K562 (cell line): ENCODE measurements around the gene CTDSP2. TPM values are rescaled to one million over a fixed set of nuclear protein-coding genes. Genes with fewer than 3 reads are reported as not detected.

ENCODE experiments used
- ATF4 ChIP-seq: fragments of 450-650 bp; formaldehyde crosslinking; IDR thresholded peaks from 2 replicates; pipeline ENCODE4 v1.4.0; 2022; ENCODE audit warnings: mild to moderate bottlenecking, moderate library complexity
- ATF7 ChIP-seq: fragments of 450-650 bp; IDR thresholded peaks from 2 replicates; pipeline ENCODE4 v1.7.1; 2014; ENCODE audit warnings: mild to moderate bottlenecking, moderate library complexity
- BACH1 ChIP-seq: fragments of 200-800 bp; sonication (Bioruptor generic); IDR thresholded peaks from 2 replicates; pipeline ENCODE4 v1.6.1; 2016; ENCODE audit warnings: missing genetic modification characterization, missing compliant biosample characterization
- HMGN3 ChIP-seq: IDR thresholded peaks from 2 replicates; pipeline ENCODE4 v1.6.1; 2011; ENCODE audit warnings: borderline replicate concordance, low read depth, mild to moderate bottlenecking, mixed read lengths, low read length; ENCODE audit not compliant: insufficient read length; ENCODE audit errors: extremely low read depth
- LARP7 ChIP-seq: fragments of 450-650 bp; IDR thresholded peaks from 2 replicates; pipeline ENCODE4 v1.6.1; 2016
- MBD1 ChIP-seq: fragments of 250-450 bp; sonication (Bioruptor Pico); IDR thresholded peaks from 2 replicates; pipeline ENCODE4 v1.8.0; 2022; ENCODE audit warnings: inconsistent platforms
- MCM5 ChIP-seq: fragments of 450-650 bp; IDR thresholded peaks from 2 replicates; pipeline ENCODE4 v1.6.1; 2016; ENCODE audit warnings: low read depth
- MTF1 ChIP-seq: fragments of 250-450 bp; sonication (Bioruptor Pico); IDR thresholded peaks from 2 replicates; pipeline ENCODE4 v1.9.0; 2021; ENCODE audit warnings: moderate library complexity, mild to moderate bottlenecking, inconsistent platforms, borderline replicate concordance
- PHB2 ChIP-seq: fragments of 450-650 bp; IDR thresholded peaks from 2 replicates; pipeline ENCODE4 v1.6.1; 2017; ENCODE audit warnings: low read depth
- PML ChIP-seq: IDR thresholded peaks from 2 replicates; pipeline ENCODE4 v1.6.1; 2012; ENCODE audit warnings: low read length, inconsistent platforms
- SRSF1 ChIP-seq: fragments of 200-400 bp; formaldehyde crosslinking; IDR thresholded peaks from 2 replicates; pipeline ENCODE4 v1.6.1; 2017; ENCODE audit warnings: mild to moderate bottlenecking, low read depth, low read length, moderate library complexity
- polyA plus RNA-seq, 8 experiments: library from polyadenylated mRNA; depleted of rRNA in 4 of 8; stranded (reverse) in 5 of 8; unstranded in 3 of 8; fragments of >200 nt; fragmentation: Nextera tagmentation in 2 of 8; fragmentation: Illumina TruSeq in 1 of 8; extraction: Ambion mirVana in 2 of 8; extraction: Trizol in 1 of 8; gene quantifications; 2 replicates each; pipeline versions ENCODE4 v1.2.1 to v1.2.3, GENCODE V29; 2011 to 2014; ENCODE audit warnings: inconsistent platforms in 1 of 8, missing spikeins in 1 of 8
- total RNA-seq, 7 experiments: library from RNA; depleted of rRNA in 6 of 7; stranded (reverse); fragments of >200 nt in 6 of 7; fragmentation: Illumina TruSeq in 2 of 7; extraction: Trizol in 2 of 7; gene quantifications; 2 replicates each; pipeline versions ENCODE4 v1.2.1 to v1.2.3, GENCODE V29; 2011 to 2021; ENCODE audit warnings: low replicate concordance in 1 of 7
- TF ChIP-seq, protein P1 (sequence below): sonication (generic); formaldehyde crosslinking; IDR thresholded peaks from 2 replicates; pipeline ENCODE4 v1.9.0; 2022; ENCODE audit warnings: mild to moderate bottlenecking, missing genetic modification reagents
- TF ChIP-seq, protein P2 (sequence below), 2 experiments: fragments of 450-650 bp in 1 of 2; sonication (generic) in 1 of 2; formaldehyde crosslinking; conservative IDR thresholded peaks; 2 replicates each; pipeline versions ENCODE4 v1.4.0 to v1.8.1; 2020 to 2022; ENCODE audit warnings: mild to moderate bottlenecking in 1 of 2, missing genetic modification reagents in 1 of 2
- TF ChIP-seq, protein P3 (sequence below): fragments of 450-650 bp; IDR thresholded peaks from 2 replicates; pipeline ENCODE4 v1.6.1; 2016
- TF ChIP-seq, protein P4 (sequence below), 2 experiments: IDR thresholded peaks; 2 replicates each; pipeline ENCODE4 v1.6.1; 2011; ENCODE audit warnings: borderline replicate concordance in 1 of 2, control low read depth in 1 of 2, low read depth in 1 of 2, low read length in 1 of 2, mild to moderate bottlenecking in 1 of 2, mixed read lengths in 1 of 2, moderate library complexity in 1 of 2; ENCODE audit not compliant: insufficient read depth in 1 of 2, insufficient read length in 1 of 2, poor library complexity in 1 of 2, severe bottlenecking in 1 of 2; ENCODE audit errors: extremely low read depth in 1 of 2
- TF ChIP-seq, protein P5 (sequence below): fragments of 450-650 bp; IDR thresholded peaks from 2 replicates; pipeline ENCODE4 v1.6.1; 2018; ENCODE audit not compliant: partially characterized antibody

The CTDSP2 gene
- total and polyA plus RNA-seq, 9 of the 15 experiments (the other 6 are each of a cell fraction or from before 2014, with no cell fraction given), result 20.4 to 108 (median 47.7) TPM

- TF ChIP-seq SRSF1, result 0 out of 2 replicates have a peak, but pooled peaks have one; percentile 49
- TF ChIP-seq, protein P1, sequence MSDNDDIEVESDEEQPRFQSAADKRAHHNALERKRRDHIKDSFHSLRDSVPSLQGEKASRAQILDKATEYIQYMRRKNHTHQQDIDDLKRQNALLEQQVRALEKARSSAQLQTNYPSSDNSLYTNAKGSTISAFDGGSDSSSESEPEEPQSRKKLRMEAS (CRISPR knock-in tag), result peak; percentile 100
- no peak for TF ChIP-seq MTF1 (CRISPR knock-in tag)
- peak; percentile 99 for TF ChIP-seq ATF7
- TF ChIP-seq MBD1 (CRISPR knock-in tag), result no peak
- TF ChIP-seq PML, result peak; percentile 65; the same call in 1 of the 2 replicates
- TF ChIP-seq, protein P2, sequence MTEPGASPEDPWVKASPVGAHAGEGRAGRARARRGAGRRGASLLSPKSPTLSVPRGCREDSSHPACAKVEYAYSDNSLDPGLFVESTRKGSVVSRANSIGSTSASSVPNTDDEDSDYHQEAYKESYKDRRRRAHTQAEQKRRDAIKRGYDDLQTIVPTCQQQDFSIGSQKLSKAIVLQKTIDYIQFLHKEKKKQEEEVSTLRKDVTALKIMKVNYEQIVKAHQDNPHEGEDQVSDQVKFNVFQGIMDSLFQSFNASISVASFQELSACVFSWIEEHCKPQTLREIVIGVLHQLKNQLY (CRISPR knock-in tag; conservative IDR thresholded peaks at IDR 0.05), result no peak
- TF ChIP-seq, protein P3, sequence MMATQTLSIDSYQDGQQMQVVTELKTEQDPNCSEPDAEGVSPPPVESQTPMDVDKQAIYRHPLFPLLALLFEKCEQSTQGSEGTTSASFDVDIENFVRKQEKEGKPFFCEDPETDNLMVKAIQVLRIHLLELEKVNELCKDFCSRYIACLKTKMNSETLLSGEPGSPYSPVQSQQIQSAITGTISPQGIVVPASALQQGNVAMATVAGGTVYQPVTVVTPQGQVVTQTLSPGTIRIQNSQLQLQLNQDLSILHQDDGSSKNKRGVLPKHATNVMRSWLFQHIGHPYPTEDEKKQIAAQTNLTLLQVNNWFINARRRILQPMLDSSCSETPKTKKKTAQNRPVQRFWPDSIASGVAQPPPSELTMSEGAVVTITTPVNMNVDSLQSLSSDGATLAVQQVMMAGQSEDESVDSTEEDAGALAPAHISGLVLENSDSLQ, result 0 out of 2 replicates have a peak, but pooled peaks have one; percentile 4
- TF ChIP-seq, protein P4, sequence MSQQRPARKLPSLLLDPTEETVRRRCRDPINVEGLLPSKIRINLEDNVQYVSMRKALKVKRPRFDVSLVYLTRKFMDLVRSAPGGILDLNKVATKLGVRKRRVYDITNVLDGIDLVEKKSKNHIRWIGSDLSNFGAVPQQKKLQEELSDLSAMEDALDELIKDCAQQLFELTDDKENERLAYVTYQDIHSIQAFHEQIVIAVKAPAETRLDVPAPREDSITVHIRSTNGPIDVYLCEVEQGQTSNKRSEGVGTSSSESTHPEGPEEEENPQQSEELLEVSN (IDR thresholded peaks at IDR 0.05; ENCODE audit: borderline replicate concordance in 1 of 2, extremely low read depth in 1 of 2, insufficient read depth in 1 of 2, insufficient read length in 1 of 2, low read depth in 1 of 2, low read length in 1 of 2, poor library complexity in 1 of 2, severe bottlenecking in 1 of 2), result peak in 1 of 2 experiments; percentile 53
- TF ChIP-seq PHB2, result no peak
- TF ChIP-seq BACH1 (tag), result no peak
- TF ChIP-seq HMGN3, result peak; percentile 56
- TF ChIP-seq, protein P5, sequence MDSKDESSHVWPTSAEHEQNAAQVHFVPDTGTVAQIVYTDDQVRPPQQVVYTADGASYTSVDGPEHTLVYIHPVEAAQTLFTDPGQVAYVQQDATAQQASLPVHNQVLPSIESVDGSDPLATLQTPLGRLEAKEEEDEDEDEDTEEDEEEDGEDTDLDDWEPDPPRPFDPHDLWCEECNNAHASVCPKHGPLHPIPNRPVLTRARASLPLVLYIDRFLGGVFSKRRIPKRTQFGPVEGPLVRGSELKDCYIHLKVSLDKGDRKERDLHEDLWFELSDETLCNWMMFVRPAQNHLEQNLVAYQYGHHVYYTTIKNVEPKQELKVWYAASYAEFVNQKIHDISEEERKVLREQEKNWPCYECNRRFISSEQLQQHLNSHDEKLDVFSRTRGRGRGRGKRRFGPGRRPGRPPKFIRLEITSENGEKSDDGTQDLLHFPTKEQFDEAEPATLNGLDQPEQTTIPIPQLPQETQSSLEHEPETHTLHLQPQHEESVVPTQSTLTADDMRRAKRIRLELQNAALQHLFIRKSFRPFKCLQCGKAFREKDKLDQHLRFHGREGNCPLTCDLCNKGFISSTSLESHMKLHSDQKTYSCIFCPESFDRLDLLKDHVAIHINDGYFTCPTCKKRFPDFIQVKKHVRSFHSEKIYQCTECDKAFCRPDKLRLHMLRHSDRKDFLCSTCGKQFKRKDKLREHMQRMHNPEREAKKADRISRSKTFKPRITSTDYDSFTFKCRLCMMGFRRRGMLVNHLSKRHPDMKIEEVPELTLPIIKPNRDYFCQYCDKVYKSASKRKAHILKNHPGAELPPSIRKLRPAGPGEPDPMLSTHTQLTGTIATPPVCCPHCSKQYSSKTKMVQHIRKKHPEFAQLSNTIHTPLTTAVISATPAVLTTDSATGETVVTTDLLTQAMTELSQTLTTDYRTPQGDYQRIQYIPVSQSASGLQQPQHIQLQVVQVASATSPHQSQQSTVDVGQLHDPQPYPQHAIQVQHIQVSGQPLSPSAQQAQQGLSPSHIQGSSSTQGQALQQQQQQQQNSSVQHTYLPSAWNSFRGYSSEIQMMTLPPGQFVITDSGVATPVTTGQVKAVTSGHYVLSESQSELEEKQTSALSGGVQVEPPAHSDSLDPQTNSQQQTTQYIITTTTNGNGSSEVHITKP, result no peak
- TF ChIP-seq ATF4 (CRISPR knock-in tag), result 0 out of 2 replicates have a peak, but pooled peaks have one; percentile 10
- TF ChIP-seq LARP7, result peak; percentile 80; the same call in 1 of the 2 replicates
- TF ChIP-seq MCM5, result no peak
Observed at GRCh38 chr12:57771873-57772428, 74.6 kb downstream of the CTDSP2 start, which contains the start of gene METTL1 (continued).
